Mammary epithelial cell (primary cell): ENCODE data around the gene WASL.
"Not testable (repeated sequence)": the region's sequence is repeated elsewhere in the genome, so short reads cannot be mapped to it uniquely, and the experiment has no call there.

ENCODE experiments used
- CTCF ChIP-seq, 2 donors: IDR thresholded peaks in 1 of 2; conservative IDR thresholded peaks in 1 of 2; 2 replicates each; pipeline ENCODE4 v1.5.1; 2011 to 2012; ENCODE audit warnings: inconsistent platforms in 2 of 2, low read length in 2 of 2, mild to moderate bottlenecking in 2 of 2, control low read depth in 1 of 2, low read depth in 1 of 2; ENCODE audit not compliant: insufficient read depth in 1 of 2; ENCODE audit errors: extremely low read depth in 1 of 2
- EZH2 ChIP-seq: IDR thresholded peaks from 2 replicates; pipeline ENCODE4 v1.6.1; 2012; ENCODE audit warnings: low read length, inconsistent platforms, borderline replicate concordance

DNA sequence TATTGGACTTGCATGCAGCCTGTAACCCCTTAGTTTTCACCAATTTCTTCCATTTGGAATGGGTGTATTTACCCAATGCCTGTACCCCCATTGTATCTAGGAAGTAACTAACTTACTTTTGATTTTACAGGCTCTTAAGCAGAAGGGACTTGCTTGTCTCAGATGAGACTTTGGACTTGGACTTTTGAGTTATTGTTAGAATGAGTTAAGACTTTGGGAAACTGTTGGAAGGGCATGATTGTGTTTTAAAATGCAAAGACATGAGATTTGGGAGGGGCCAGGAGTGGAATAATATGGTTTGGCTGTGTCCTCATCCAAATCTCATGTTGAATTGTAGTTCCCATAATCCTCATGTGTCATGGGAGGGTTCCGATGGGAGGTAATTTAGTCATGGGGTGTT lies 46.3 kb upstream of the WASL start:
- TF ChIP-seq CTCF (conservative IDR thresholded peaks at IDR 0.05 in 1 of 2, IDR thresholded peaks at IDR 0.05 in 1 of 2; ENCODE audit: extremely low read depth in 1 of 2, insufficient read depth in 1 of 2, low read depth in 1 of 2, low read length in 2 of 2); EZH2: not testable (repeated sequence)
